DMS53 treated with DMSO at 0.1 percent for 48 hours (cell line): ENCODE measurements around the gene DNAJB6.

ENCODE experiments used
- DNase-seq: peaks from one replicate; lab custom pipeline; 2025; ENCODE audit not compliant: unreplicated experiment; lab: John Stamatoyannopoulos, UW

DNAJB6 gene

DNA sequence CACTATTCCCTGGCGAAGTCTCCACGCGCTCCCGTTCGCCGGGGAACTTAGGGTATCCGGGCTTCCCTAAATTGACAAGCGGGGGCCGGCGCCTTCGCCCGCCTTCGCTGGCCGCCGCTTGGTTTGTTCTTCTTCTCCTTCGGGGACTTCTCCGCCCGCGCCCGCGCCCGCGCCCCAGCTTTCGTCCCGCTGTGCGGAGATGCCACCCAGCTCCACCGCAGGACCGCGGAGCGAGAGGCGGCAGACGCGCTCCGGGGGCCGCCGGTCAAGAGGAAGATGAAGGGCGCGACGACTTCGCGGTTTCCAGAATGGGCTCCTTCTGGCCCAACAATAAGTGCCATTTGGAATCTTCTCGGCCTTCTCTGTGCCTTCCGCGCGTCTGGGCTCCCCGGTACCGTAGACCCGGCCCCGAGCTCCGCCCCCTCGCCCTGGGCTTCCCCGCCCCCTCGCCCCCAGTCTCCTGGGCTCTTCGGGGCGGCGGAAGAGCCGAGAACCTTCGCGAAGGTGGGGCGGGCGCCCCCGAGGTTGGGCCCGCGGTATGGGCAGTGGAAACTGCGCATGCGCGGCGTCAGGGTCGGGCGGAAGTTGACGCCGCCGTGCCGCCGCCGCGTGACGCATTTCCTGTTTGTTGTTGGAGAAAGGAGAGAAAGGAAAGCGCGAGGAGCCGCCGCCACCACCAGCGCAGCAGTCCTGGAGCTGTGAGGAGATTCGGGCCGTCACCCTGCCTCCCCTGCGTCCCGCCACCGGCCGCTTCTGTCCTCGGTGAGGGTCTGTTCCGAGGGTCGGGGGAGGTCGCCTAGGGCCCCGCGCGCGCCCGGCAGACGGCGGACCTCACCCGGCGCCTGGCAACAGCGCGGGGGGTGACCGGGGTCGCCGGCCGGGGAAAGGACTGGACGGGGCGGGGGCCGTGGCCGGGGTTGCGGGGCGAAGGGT, at the start of gene DNAJB6:
Gene DNAJB6, plus strand, starts transcription at position 622 of the 933 bp plus-strand sequence. CDS start 21,569 bp downstream, outside the sequence.
- peak; percentile 80 for DNase-seq

DNA sequence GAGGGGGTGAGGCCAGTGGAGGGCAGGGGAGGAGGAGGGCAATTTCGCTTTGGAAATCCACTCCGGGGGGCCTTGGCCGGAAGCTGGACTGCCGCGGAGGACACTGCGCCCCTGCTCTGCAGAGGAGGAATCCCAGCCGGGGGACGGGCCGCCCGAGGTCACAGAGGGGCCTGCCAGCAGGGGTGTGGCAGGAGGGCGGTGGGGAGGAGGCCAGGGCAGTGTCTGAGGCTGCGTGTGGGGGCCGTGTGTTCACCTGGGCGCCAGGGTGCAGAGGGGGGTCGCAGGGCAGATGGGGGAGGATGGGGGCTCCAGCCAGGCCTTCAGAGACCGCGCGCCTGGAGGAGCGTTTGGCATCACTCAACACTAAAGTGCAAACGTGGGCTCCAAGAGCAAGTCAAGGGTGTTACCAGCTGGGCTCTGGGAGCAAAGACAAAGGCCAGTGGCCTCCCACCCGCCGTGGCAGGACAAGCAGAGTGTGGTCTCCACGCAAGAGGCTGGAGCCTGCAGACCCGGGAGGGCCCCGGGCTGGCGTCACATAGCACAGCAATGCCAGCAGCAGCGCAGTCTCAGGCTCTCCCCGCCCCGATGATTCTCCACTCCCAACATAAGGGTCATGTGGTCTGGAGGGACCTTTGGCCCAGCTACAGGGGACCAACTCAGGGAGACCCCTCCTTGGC, 45.3 kb upstream of the DNAJB6 start:
- no peak for DNase-seq

DNA sequence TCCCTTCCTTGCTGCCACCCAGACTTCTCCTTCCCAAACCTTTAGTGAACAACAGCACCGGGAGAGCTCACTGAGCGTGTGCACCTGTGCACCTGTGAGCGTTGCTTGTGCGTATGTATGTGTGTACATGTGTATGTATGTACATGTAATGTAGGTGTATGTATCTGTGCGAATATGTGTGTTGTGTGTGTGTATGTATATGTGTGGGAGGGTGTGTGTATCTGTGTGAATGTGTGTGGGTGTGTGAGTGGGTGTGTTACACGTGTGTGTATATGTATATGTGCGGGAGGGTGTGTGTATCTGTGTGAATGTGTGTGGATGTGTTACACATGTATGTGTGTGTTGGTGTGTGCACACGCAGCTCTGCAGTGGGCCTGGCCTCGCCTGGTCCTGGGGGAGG, 44.5 kb upstream of the DNAJB6 start:
- DNase-seq, result no peak

DNA sequence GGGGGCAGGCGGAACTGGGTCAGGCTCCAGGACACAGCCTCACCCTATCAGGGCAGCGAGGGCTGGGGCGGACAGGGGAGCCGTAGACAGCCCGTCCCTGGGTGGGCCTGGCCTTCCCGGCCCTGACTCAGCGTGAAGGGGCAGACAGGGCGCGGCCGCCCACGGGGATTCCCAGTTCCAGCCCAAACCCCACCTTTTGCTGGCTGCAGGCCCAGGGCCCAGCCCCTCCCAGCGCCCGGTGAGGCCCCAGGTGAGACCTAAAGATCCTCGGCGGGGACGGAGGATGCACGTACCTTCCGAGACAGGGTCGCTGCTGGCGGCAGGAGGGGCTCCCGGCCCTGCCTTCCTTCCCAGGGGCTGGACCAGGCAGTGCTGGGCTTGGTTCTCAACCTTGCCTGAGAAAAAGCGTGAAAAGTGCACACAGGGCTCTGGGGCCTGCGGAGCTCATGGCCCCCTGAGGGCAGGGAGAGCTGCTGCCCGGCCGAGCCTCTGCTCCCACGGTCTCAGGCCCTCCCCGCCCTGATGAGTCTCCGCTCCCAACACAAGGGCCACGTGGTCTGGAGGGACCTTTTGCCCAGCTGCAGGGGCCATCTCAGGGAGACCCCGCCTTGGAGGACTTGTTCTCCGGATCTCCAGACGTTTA, 43.9 kb upstream of the DNAJB6 start:
- DNase-seq, result no peak

DNA sequence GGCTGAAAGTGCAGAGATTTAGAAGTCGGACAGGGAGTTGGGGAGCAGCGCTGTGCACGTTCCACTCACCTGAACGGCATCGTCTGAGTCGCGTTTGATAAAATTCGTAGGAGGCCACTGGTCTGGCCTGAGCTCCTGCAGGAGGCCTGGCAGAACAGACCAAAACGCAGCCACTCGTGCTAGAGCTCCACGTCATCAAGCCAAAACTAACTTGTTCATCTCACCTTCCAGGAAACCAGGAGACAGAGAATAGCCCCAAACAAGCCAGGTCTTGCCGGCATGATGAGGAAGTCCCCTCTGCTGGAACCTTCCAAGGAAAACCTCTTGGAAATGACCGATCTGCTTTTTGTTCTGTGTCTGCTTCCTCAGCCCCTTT, 43.4 kb upstream of the DNAJB6 start:
- DNase-seq, result no peak

DNA sequence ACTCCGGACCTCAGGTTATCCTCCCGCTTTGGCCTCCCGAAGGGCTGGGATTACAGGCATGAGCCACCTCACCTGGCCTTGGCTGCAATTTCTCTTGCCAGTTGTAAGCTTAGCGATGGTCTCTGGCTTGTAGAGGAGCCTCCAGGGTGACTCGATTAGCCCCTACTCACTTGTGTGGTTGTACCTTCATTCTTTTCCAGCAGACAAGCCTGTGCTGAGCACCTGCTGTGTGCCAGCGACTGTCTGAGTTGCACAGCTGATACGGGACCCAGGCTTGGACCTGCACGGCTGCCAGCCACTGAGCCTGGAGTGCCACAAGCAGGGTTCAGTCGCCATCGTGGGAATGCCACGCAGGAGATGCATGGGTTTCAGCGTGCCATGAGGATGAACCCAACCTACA, 42.0 kb upstream of the DNAJB6 start:
- no peak for DNase-seq

DNA sequence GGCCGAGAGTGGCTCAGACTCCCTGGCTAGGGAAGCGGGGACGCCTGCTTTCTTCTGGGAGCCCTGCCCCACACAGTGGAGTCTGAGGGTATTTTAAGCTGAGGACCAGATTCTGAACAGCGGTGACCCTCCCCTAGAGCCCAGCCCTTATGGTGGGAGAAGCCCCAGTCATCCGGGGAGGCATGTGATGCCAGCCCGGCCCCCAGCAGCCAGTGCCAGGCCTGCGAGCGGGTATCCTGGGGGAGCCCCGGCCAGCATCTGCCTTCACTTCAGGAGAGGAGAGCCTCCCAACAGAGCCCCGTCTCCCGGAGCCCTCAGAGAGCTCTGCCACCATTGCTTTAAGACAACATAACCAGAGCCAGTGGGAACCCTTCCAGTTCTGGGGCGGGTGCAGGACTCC, 41.5 kb upstream of the DNAJB6 start:
- no peak for DNase-seq

DNA sequence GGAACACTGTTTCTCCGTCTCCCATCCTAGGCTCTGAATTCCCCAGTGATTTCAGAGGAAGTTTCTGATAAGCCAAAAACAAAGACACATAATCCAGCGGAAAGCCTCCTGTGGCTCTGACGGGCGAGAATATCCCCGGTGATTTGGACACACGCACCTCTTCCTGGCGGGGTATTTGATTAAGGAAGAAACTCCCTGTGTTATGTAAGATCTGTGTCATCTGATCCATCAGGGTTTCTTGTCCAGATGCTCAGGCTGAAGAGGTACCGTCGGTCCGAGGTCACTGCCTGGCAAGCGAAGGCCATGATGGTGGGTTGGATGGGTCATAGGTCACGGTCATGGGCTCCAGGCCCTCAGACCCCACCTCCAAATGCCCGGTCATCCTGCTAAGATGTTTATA, 39.6 kb upstream of the DNAJB6 start:
- no peak for DNase-seq

DNA sequence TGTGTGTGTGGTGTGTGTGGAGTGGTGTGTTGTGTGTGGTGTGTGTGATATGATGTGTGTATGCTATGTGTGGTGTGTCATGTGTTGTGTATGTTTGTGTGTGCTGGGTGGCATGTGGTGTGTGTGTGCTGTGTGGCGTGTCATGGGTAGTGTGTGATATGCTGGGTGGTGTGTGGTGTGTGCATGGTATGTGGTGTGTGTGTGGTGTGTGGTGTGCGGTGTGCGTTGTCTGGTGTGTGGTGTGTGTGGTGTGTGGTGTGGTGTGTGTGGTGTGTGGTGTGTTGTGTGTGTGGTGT, 37.5 kb upstream of the DNAJB6 start:
- no peak for DNase-seq

DNA sequence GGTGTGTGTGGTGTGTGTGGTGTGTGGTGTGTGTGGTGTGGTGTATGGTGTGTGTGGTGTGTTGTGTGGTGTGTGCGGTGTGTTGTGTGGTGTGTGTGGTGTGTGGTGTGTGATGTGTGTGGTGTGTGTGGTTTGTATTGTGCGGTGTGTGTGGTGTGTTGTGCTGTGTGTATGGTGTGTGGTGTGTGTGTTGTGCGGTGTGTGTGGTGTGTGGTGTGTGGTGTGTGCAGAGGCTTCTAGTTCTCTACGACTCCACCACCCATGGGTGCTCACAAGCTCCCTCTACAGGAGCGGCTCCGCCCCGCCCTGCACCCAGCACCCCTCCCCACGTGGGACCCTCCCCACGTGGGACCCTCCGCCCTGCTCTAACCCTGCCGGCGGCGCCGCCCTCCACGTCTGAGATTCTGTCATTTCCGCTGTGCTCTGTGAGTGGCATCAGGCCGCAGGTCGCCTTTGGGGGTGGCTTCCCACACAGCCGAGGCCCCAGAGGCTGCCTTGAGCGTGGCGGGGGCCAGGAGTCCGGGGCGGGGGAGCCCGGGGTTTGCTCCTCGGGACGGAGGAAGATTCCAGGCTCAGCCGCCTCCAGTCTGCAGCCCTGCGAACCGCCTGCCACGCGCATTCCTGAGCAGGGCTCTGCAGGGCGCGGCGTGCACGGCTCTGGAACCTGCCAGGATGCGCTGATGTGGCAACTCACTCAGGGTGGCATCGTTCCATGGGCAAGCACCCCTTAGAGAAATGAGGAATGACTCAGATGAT, 37.0 kb upstream of the DNAJB6 start:
- peak; percentile 14 for DNase-seq

DNA sequence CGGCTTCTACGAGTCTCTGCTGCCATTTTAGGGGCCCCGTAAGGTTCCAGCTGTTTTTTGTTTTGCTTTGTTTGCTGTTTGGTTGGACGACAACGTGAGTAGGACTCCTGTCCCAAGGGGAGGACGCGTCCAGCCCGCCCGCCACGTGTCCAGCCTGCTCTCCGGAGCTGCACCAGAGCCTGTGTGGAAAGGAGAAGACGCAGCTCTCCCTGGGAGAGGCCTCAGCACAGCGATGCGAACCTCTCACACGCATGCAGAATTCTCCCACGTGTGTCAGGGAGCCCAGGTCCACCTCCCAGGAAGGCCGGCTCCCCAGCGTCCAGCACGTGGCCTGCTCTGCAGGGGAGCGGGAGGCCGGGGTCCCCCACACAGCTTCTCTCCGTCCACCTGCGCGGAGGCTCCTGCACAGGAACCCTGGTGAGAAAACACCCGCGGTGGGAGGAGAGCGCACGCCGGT, 36.4 kb upstream of the DNAJB6 start:
- no peak for DNase-seq

DNA sequence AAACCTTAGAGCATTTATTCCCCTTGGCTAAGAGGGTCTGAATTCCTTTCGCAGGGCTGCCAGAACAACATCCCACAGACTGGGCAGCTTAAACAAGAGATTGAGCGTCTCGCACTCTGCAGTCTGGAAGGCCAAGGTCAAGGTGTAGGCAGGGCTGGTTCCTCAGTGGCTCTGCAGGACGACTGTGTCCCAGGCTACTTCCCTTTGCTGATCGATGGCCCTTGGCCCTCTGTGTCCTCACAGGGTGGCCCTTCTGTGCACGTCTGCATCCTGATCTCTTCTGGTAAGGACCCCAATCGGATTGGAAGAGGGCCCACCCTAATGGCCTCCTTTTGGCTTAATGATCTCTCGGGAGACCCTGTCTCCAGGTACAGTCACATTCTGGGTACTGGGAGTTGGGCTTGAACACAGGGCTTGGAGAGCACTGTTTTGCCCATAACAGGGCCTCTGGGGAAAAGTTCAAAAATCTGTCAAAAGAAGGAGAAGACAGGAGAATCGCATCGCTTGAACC, 35.1 kb upstream of the DNAJB6 start:
- no peak for DNase-seq

DNA sequence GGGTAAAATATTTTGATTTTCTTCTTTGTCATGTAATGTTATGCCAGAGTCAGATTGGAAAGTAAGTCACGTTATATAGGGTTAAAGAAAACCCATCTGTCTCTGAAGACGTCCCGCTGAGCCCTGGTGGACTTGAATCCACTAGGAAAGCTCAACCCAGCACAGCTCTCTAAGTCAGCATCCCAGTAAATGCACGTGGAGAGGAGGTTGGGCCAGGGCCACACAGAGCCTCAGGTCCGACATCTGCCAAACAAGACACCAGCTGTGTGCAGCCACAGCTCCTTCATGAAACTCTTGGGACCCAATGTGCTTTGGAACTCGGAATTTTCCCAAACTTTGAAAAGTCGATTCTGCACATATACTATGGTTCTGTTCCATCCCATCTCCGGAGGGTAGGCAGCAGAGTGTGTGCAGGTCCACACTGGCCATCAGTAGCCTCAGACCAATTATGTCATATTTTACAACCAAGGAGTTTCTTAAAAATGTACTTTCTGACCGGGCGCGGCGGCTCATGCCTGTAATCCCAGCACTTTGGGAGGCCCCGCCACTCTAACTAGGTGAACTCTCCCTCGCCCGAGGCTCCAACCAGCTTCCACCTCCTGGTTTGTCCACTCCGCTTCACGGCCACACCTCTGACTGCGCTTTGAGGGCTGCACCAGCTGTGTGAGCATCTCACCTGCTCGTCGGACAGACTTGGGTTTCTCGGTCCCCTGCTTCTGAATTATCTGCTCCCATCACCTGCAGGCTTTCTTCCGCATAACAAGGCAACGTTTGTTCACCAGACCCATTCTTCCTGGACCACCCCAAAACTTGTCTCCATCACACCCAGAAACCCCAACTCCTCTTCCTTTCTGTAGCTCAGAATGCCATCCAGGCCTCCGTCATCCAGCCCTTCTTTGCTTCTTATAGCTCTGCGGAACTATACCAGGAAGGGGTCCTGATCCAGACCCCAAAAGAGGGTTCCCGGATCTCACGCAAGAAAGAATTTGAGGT, 29.7 kb upstream of the DNAJB6 start:
- no peak for DNase-seq

DNA sequence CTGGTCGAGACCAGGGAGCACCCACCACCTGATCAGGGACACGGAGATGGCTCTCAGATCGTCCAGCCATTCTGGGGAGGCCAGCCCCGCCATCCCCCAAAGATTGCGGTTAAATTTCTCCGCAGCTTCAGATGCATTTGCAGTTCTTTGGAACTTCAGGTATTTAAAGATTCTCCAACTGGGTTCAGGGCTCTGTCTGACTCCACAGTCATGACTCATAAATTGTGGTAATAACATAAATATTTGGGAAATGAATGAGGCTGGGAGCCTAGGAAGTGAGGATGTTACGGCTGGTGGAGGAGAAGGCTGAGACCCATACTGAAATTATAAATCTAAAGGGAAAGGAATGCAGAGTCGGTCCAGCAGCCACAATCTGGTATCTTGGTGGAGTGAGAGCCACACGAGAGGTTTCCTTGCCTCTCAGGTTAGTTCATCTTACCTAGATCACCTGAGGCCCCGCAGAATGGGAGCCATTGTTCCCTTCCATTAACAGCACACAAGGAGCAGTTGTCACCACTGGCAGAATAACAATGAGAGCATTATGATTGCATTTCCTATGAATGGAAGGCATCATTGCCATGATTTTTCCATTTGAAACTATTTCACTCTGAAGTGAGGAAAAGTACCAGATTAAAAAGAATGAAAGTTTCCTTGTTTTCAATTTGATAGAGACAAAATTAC, 26.7 kb upstream of the DNAJB6 start:
- DNase-seq, result no peak

DNA sequence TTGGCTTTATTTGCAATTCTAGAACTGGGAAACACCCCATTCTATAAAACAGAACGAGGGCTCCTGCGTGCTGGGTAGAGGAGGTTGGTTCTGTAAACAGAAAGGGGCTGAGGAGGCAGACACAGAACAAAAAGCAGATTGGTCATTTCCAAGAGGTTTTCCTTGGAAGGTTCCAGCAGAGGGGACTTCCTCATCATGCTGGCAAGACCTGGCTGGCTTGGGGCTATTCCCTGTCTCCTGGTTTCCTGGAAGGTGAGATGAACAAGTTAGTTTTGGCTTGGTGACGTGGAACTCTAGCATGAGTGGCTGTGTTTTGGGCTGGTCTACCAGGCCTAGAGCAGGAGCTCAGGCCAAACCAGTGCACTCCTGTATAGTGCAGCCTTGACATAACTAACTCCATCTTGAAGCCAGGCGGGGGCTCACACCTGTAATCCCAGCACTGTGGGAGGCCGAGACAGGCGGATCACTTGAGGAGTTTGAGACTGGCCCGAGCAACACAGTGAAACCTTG, 26.1 kb upstream of the DNAJB6 start:
- DNase-seq, result no peak

DNA sequence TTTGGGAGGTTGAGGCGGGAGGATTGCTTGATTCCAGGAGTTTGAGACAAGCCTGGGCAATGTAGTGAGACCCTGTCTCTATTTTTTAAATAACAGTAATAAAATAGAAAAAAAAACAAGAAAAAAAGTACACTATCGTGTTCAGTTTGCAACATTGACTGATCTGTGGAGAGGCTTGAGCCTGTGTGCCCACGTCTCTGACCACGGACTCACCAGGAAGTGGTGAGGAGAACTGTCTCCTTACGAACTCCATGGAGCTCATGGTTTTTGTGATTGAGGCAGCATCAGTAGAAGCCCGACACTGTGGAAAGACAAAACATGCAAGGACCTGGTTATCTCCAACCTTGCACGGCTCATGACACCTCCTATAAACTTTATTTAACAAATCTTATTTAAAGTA, 23.9 kb upstream of the DNAJB6 start:
- no peak for DNase-seq

DNA sequence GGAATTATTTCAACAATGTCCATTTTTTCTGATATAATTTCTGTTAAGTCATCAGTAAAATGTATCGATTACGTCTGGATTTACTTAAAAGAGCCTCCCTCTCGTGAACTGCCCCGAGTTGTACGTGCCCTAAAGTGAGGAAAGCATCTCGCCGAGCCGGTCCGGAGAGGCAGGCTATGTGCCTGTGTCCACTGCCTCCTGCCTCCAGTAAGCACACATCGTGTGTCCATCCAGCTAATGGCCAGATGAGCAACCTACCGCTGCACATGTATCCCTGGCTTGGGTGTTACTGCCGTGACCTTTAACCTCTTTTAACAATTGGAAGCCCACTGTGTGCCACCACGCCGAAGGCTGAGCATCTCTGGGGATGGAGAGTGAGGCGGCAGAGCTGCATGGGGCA, 23.2 kb upstream of the DNAJB6 start:
- no peak for DNase-seq

DNA sequence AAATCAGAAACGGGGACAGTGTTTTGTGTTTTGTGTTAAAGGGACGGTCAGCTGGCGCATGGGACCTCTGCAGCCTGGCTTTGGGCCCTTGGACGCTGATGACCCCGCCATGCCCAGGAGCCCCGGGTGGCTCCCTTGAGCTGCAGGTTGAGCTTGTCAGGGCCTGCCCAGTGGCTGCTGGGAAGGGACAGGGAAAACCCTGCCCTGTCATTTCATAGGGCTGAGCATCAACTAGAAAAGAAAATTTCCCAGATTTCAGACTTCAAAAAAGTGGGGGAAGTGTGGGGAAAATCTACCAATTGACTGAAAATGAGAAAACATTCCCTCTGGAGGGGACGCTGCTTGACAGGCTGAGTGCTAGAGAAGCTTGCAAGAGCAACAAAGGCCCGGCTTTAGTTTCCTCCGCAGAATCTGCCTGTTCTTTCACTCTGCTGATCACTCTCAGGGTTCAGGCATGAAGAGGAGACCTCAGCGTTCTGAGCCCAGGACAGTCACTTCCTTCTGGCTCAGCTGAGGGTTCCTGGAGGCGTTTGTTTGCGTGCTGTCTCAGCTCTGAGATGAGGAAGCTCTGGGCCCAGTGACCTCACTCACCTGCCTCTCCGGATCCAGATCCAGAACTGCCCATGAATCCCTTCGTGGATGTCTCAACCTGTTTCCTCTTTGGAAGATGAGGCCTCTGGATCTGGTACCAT, 18.6 kb upstream of the DNAJB6 start:
- DNase-seq, result no peak

DNA sequence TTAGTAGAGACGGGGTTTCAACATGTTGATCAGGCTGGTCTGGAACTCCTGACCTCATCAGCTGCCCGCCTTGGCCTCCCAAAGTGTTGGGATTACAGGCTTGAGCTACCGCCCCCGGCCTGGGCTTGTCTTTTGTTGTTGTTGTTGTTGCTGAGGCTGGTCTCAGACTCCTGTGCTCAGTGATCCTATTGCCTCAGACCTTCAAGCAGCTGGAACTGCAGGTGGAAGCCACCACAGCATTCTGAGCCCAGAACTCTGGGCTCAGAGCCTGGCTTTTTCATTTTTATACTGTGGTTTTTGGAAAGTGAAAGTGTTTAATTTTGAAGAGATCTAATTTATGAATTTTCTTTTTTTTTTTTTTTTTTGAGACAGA, 16.2 kb upstream of the DNAJB6 start:
- no peak for DNase-seq
